OCI-LY7 (cell line): ENCODE results near the gene SRSF5.

Experiments
- CTCF ChIP-seq: fragments of 200-600 bp; sonication (generic); conservative IDR thresholded peaks from 2 replicates; pipeline ENCODE4 v1.5.1; 2014; ENCODE audit warnings: mild to moderate bottlenecking, antibody characterized with exemption, low read length, moderate library complexity, mixed read lengths
- EZH2phosphoT487 ChIP-seq: fragments of 200-600 bp; sonication (generic); IDR thresholded peaks from 2 replicates; pipeline ENCODE4 v1.6.1; 2018; ENCODE audit warnings: low read depth, borderline replicate concordance, mild to moderate bottlenecking, mixed run types, antibody characterized with exemption, low read length, moderate library complexity, mixed read lengths

GRCh38 chr14:69726761-69727511, 40.0 kb upstream of the SRSF5 start:
- TF ChIP-seq CTCF (peak; percentile 98), EZH2phosphoT487 (no peak)
